H1 (cell line): ENCODE results near the gene FBLN2. TPM values are rescaled to one million over a fixed set of nuclear protein-coding genes. Genes with fewer than 3 reads are reported as not detected.

Experiments used
- BCL11A ChIP-seq, 2 experiments: IDR thresholded peaks; one replicate each; pipeline ENCODE4 v1.6.1; 2011; ENCODE audit warnings: low read depth in 2 of 2, low read length in 2 of 2, mild to moderate bottlenecking in 2 of 2
- CEBPB ChIP-seq: IDR thresholded peaks from 2 replicates; pipeline ENCODE4 v1.6.1; 2012; ENCODE audit warnings: low read depth, low read length
- CREB1 ChIP-seq: IDR thresholded peaks from 2 replicates; pipeline ENCODE4 v1.6.1; 2012; ENCODE audit warnings: inconsistent platforms
- HDAC2 ChIP-seq, 2 experiments: fragments of 300-600 bp in 1 of 2; sonication (generic) in 1 of 2; IDR thresholded peaks; 2 replicates each; pipeline ENCODE4 v1.6.1; 2011 to 2012; ENCODE audit warnings: low read depth in 2 of 2, low read length in 2 of 2, mild to moderate bottlenecking in 2 of 2, moderate library complexity in 2 of 2, borderline replicate concordance in 1 of 2, inconsistent platforms in 1 of 2
- SP2 ChIP-seq: IDR thresholded peaks from 2 replicates; pipeline ENCODE4 v1.6.1; 2012; ENCODE audit warnings: mild to moderate bottlenecking, low read length, inconsistent platforms
- SP4 ChIP-seq: IDR thresholded peaks from 2 replicates; pipeline ENCODE4 v1.6.1; 2012; ENCODE audit warnings: low read length, inconsistent platforms
- polyA plus RNA-seq, 7 experiments: library from polyadenylated mRNA; depleted of rRNA in 3 of 7; stranded (reverse) in 5 of 7; unstranded in 2 of 7; fragments of >200 nt in 5 of 7; fragments of 200-250 nt in 2 of 7; gene quantifications; 1 replicate in 5 of 7; 2 replicates in 1 of 7; 4 replicates in 1 of 7; pipeline versions ENCODE4 v1.2.1 to v1.2.3, GENCODE V29; 2011 to 2013; ENCODE audit warnings: missing spikeins in 2 of 7, mixed read lengths in 2 of 7
- total RNA-seq: library from RNA; stranded (reverse); fragmentation: NEBNext Ultra II Directional; extraction: Animal tissue kit (Norgen Biotek cat#: 25700); gene quantifications from 2 replicates; pipeline ENCODE4 v1.2.1, GENCODE V29; 2021

The FBLN2 gene
- total and polyA plus RNA-seq, 2 of the 8 experiments (the other 6 are each of a cell fraction or from before 2014, with no cell fraction given) = 17.4 to 24.2 TPM

- TF ChIP-seq BCL11A (IDR thresholded peaks at IDR 0.05; ENCODE audit: low read depth in 2 of 2, low read length in 2 of 2) (no peak), SP4 (no peak), CREB1 (no peak), CEBPB (no peak), SP2 (no peak), HDAC2 (IDR thresholded peaks at IDR 0.05; ENCODE audit: borderline replicate concordance in 1 of 2, low read depth in 2 of 2, low read length in 2 of 2) (no peak)
These were observed 52.8 kb downstream of the FBLN2 start (continued) for GRCh38 chr3:13601692-13602080.
